ENCODE results near the gene PSMD3.

- TF ChIP-seq POLR2AphosphoS5 (IDR thresholded peaks at IDR 0.05): no peak
- no peak for TF ChIP-seq CTCF (IDR thresholded peaks at IDR 0.05)
- no peak for TF ChIP-seq EP300 (IDR thresholded peaks at IDR 0.05)
- TF ChIP-seq POLR2A (IDR thresholded peaks at IDR 0.05): no peak
These were observed 667 bp downstream of the PSMD3 start for GRCh38 chr17:39981207-39981741.

Data from upper lobe of left lung (tissue), 4 donors.